Measurements from ENCODE around the gene IPPK.
"Not testable (repeated sequence)": the region's sequence is repeated elsewhere in the genome, so short reads cannot be mapped to it uniquely, and the experiment has no call there.

The IPPK gene

DNA sequence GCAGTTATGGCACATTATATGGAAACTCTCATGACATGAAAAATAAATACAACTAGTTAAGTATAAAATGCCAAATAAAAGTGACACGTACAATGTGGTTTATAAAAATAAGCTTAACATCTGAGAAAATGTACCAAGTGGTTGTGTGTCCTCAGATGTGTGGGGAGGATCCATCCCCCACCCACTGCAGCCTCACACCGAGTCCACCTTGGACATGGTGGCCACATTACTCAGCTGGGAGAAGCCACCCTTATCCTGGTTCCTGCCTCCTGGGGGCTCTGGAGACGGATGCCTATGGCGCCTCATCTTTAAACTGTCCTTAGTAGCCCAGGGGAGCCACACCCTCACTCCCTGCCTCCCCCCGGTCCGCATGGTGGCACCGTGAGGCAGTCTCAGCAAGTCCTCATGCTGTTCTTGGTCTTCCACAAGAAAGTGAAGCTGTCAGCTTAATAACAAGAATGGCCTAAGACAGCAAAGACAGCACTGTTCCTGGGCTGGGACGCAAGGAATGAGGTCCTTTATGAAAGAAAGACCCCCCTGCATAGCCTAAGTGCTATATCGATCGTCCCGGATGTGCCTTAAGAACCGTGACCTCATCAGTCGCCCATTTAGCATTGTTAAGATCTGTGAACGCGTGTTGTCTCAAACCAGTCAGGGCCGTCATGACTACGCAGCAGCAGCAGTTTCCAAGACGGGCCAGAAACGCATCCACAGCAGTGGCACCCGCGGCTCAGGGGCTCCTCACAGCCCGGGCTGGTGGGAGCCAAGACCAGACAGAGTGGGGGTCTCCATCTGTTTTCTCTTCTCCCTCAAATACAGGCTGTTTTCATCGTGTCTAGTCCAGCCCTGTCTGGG, 56.4 kb downstream of the IPPK start:
- no peak for DNase-seq

DNA sequence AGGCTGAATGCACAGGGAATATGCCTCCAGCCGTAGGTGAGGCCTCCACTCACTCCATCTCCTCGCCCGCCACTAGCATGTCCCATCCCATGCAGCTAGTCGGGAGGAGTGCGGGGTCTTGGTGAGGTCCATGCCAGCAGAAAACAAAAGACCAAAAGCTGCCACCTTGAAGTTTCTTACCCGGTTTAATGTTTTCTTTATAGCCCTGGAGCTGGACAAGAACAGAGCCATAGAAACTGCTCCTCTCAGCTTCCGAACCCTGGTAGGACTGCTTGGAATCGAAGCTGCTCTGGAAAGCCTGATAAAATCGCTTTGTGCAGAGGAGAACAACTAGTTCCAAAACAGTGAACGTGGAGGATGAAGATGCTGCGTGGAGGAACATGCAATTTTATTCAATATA, 57.1 kb downstream of the IPPK start:
- DNase-seq: no peak

DNA sequence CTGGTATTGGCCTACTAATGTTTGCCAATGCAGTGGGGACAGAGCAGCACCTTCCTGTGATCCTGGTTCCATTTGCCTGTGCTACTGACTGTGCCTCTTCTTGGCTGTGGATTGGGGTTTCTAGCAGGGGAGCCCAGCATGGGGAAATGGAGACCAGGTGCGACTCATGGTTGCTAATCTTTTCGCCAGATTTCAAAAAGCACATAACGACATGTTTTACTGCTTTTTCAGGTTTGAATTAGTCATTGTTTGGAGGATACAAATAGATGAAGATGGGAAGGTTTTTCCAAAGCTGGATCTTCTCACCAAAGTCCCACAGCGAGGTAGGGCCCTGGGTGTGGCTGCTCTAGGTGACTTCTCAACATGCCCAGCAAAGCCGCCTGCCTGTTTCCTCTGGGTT, 57.6 kb downstream of the IPPK start:
- DNase-seq: no peak

DNA sequence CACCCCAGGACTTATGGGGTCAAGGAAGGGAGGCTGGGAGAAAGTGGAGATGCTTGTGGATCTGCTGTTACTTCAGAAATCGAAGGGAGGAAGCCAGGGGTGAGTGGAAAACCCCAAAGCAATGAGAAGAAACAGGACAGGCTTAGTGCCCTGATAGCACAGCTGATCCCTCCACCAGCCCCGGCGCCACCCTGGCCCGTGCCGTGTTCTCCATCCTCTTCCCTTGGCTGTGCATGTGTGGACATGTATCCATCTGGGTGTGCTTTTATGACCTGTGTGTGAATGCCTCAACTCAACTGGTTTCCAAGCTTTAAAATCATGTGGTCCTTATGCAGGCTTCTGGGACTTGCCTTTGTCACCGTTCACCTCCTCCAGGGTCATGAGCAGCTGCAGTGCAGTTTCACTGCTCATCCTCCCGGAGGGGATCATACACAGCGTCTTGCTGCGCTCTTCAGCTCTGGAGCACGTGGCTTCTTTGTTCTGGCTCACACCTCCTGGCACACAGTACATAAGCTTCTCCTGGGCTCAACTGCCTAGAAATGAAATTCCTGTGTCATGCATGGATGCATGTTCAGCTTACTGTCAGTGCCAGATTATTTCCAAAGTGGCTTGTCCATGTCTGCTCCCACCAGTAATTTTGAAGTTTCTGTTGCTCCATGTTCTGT, 58.2 kb downstream of the IPPK start:
- no peak for DNase-seq

DNA sequence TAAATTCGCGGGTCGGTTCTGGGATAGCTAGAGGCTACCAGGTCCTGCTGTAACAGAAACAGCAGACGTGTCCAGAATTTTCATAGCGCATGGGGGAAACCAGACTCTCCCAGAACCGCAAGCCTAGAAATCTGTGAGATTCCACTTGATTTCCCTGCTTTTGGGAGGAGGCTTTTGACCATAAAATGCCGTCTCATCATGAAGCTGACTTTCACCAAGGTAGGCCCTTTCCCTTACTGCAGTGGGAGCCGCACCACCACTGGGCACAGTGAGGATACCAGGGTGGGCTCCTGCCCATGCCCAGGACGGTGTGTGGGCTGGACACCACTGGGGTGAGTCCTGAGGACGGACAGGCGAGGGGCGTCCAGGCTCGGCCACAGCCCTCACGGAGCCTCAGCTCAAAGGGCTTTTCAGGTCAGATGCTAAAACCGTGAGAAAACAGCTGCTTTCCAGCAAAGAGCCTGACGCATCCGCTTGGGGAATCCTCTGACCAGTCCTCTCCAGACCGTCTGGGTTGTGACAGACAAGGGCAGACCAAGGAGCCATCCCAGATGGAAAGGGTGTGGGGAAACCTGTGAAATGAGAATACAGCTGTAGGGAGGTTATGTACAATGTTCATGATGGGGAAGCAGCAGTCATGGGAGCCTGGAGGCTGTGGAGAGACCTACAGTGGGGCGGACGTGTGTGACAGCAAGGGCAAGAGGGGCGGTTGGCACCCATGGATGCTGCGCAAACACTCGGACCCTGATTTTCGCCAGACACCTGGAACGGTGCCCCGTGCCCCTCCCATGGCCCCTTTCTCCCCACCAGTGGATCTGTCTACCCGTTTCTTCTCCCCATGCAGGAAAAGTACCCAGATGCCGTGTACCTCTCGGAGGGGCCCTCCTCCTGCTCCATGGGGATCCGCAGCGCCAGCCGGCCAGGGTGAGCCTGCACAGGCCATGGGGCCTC, 59.2 kb downstream of the IPPK start:
- no peak for DNase-seq

DNA sequence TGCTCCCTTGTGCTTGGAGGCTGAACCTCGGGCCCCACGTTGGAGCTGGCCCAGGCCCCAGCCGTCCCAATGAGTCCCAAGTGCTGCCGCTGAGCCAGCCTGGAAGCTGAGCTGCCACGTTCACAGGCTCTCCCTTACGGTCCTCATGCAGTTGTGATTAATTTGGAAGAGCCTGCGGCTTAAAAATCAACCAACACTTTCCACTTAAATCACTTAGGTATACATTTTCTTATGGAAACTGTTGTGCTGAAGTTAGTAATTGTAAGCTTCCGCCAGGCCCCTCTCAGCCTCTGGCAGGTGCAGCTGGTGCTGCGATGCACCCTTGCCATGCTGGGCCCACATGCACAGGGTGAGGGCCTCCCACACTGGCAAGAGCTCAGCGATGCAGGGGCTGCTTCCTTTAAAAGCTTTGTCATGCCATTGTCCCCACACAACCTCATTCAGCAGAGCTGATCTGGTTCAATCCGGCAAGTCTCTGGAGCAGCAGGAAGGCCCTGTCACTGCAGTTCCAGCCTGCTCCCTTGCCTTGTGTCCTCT, 61.0 kb downstream of the IPPK start:
- DNase-seq: no peak

DNA sequence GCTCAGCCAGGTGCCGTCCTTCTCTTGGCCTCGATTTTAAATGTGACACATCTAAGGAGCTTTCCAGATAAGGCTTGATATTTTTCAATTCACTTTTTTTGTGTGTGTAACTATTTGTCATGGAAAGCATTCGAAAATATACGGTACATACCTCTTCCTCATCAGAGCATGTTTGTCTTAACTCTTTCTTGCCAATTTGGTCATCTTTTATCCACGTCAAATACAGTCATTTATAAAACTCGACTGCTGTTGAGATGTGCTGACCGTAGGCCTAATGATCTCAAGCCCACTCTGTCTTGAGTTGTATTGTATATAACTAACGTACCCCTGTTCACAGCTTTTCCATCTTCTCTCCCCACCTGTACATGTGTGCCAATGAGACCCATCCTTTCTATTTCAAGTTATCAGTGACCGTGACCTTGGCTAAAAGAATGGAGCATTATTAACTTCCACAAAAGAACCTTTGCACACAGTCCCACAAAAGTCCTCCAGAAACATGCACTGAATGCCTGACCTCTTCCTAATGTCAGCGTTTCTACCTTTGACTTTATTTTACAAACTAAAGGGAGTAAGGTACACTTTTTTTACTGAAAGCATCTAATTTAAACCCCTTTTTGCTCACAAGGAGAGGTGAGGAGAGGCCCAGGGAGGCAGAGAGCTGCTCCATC, 61.6 kb downstream of the IPPK start:
- no peak for DNase-seq

DNA sequence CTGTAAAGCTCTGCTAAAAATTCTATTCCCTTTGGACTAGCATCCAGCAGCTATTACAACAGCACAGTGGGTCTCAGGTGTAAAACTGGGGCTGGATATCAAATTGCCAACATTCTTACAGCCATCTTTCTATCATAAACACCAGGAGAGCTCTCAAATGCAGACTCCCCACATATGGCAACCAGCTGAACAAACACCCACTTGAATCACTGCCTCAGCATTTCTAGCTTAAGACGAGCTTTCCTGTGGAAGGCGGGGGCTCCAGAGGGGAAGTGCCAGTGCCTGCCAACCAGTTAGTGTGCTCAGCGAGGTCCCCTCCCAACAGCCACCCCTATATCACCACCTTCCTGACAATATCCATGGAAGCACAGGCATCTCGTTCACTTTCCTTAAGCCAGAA, 62.2 kb downstream of the IPPK start:
- DNase-seq: no peak

DNA sequence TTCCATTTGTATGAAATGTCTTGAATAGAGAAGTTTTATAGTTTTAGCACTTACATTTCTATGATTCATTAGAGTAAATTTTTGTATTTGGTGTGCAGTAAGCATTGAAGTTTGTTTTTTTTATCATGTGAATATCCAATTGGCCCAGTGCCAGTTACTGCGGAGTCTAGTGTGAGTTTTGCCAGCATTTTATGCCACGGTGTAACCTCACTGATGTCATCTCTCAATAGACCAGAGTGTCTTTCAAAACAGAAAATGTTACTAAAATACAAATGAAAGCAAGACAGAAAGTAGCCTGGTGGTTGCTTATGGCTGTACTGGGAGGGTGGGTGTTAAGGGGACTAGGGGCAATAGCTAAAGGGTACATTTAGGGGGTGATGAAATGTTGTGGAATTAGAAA, 62.8 kb downstream of the IPPK start:
- DNase-seq: no peak

DNA sequence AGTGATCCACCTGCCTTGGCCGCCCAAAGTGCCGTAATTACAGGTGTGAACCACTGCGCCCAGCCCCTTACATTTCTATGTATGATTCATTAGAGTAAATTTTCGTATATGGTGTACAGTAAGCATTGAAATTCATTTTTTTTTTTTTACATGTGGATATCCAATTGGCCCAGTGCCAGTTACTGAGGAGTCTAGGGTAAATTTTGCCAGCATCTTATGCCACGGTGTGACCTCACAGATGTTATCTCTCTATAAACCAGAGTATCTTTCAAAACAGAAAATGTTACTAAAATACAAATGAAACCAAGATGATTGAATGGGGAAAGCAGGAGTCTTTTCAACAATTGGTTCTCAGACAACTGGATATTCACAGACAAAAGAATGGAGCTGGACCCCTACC, 64.7 kb downstream of the IPPK start:
- DNase-seq: no peak

DNA sequence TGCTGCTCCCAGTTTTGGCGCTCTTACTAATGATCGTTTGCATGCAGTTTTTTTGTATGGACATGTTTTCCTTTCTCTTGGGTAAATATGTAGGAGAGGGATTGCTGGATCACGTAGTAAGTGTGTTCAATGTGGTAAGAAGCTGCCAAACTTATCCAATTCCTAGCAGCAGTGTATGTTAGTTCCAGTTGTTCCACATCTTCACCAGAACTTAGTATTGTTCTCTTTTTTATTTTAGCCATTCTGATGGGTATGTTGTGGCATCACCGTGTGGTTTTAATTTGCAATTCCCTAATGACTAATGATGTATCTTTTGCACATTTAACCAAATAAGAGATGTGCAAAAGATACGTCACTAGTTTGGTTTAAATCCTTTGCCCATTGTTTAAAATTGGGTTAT, 65.9 kb downstream of the IPPK start:
- no peak for DNase-seq

DNA sequence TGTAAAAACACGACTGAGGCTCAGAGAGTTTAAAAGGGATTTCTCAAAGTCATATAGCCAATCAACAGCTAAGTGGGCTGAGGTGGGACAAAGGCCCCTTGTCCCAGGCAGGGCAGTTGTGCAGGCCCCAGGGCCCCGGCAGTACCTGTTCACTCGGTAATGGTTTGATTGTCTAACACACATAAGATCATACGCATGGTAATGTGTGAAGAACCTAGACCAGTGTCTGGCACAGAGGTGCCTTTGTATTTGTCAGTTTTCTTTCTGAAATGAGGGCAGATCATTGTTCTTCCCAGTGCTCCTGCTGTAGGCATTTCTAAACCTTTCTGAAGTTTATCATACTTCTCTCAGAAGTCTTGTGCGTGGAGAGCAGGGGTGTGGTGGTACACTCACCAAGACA, 66.8 kb downstream of the IPPK start:
- no peak for DNase-seq

DNA sequence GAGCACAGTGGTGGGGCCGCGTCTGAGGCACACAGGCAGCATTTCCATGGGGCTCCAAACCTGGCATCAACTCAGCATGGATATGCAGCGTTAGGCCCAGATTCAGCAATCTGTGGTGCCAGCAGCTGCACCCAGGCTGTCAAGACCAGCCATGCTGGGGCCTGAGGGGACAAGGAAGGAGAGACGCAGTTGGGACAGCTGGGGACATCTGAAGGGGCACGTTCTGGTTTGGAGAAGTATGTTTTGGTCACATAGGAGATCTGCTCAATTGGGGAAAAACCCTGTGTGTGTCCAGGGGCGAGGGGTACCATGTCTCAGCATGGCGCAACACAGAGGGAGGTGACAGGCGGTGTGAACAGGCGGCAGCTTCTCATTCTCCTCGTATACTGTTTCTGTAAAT, 67.5 kb downstream of the IPPK start:
- no peak for DNase-seq

DNA sequence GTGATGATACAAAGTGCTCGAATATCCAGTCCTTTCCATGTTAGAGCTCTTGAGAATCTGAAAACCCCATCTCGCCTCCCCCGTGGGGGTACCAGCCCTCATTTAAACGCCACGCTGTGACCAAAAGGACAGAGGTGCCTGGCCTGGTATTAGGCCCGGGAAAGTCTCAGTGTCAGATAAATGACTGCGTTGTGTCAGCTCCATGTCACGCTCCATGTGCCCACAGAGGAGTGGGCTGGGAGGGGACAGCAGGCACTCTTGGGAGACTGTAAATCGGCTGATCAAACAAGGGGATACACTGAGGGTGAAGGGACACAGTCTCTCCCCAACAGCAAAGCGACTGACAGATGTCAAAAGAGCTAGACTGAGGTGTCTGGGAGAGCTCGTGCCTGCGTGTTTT, 68.5 kb downstream of the IPPK start:
- DNase-seq: no peak

DNA sequence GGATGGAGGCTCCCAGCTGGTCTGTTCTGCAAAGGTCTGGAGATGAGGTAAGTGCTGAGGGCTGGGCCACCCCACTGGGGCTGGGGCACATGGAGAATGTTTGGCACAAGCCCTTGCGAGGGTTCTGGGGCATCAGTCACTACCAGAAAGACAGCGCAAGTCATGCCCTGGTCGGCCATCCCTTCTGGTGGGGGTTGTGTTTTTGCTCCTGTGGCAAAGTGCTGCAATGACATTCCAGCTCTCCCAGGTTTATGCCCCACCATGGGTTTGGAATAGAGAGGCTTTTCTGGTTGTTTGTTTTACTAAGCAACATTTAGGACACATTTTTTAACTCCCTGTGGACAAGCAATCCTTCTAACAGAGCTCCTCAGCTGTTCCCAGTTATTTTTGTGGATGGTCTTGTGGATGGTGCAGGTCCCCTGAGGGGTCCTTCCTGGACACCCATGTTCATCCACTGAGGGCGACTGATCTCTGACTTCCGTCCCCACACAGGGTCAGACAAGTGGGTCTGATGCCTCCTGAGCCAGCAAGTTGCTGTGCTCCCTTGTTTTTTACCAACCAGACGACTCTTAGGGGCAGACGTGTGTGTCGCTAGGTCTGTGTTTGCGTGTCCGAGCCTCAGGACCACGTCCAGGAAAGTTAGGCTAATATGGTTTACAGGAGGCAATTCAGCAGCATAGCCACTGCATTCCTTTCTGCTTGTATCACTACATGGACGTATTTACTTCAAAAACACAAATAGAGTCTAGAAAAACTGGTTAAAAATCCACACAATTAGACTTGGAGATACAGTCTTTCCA, 69.3 kb downstream of the IPPK start:
- no peak for DNase-seq

DNA sequence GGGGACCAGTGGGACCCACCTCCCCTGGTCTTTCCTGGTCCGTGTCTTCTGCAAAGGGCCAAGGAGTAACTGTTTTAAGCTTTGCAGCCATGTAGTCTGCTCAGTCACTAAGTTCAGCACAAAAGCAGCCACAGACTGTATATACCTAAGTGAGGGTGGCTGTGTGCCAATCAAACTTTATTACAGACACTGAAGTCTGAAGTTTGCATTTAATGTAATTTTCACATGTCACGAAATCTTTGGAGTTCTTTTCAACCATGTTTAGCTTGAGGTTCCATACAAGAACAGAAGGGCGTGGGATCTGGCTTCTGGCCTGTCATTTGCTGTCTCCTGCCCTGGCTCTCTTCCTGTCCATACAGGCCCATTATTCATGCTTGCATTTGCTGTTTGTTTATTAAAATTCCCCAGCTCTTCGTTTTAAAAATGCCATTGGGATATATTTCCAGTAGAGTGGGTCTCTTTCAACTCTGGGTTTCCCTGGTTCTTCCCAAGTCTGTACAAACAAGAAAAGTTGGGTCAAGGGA, 69.9 kb downstream of the IPPK start:
- no peak for DNase-seq

DNA sequence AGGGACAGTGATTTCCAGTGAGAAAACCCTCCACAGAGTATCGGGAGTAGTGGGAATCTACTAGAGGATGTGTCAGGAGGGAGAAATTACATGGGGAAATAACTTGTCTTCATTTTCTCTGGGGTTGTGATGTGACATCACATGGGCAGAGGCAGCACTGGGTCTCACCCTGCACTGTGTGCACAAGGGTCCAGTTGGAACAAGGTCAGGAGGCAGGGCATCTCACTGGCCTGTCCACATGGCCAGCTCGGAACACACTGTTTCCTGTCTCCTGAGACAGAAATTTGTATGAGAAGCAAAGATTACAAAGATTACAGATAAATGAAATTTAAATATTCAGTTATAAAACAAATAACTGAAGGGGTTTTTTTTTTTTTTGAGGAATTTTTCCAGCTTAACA, 71.5 kb downstream of the IPPK start:
- no peak for DNase-seq

DNA sequence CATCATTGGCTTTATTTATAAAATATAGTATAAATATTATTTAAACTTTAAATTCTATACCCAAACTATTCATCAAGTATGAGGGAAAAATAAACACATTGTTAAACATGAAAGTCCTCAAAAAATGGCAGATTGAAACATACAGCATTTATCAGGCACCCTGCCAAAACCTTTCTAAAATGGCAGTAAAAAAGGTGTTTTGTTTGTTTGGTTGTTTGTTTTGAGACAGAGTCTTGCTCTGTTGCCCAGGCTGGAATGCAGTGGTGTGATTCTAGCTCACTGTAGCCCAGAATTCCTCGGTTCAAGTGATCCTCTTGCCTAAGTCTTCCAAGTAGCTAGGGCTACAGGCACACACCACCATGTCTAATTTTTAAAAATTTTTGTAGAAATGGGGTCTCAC, 74.0 kb downstream of the IPPK start:
- DNase-seq: no peak

DNA sequence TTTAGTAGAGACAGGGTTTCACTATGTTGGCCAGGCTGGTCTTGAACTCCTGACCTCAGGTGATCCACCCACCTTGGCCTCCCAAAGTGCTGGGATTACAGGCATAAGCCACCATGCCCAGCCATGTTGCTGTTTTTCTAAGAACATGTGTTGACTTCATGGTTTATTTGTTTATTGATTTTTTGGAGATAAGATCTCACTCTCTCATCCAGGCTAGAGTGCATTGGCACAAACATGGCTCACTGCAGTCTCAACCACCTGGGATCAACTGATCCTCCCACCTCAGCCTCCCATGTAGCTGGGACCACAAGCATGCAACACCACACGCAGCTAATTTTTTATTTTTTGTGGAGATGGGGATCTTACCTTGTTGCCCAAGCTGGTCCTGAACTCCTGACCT, 74.9 kb downstream of the IPPK start:
- not testable (repeated sequence) for DNase-seq

DNA sequence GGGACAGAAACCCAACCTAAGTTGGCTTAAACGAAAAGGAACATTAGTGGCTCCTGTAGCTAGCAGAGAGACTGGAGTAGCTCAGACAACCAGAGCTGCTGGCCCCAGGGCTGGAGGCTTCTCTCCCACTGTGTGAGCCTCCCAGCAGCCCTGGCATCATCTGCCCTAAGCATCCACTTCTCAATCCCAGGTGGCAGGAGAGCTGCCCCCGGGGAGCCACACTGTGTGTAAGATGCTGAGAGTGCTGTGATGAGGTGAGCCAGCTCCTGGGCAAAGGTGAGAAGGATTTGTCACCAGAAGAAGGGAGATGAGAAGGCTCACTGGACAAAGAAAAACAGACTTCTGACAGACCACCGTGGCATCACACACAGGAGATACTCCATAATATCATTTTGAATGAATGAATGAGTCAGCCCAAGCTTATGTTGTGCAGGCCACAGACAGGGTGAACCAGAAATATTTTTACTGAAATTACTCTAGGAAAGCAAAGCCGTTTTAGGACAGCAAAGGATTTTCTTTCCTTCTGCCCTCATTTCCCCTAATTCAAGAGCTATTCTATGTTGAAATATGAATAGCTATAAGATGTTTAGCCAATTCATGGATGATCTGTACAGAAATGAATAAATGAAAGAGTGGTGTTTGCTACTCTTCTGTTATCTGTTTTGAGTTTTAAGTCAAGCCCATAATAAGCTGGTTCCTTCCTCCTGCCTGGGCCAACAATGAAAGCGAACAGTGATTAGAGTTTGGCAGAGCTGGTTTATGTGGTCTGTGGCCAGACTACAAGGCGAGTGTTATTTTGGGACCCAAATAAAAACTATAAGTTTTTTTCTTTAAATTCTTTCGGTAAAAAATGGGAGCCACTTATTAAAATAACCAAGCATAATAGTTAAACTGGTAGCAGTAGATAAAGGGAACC, 76.7 kb downstream of the IPPK start:
- no peak for DNase-seq

Data from stimulated activated CD4-positive, alpha-beta T cell treated with anti-CD3 and anti-CD28 coated beads, Interleukin-1b, Interleukin-23, amount 100 ng/mL, for 48 hours (primary cell).